ENCODE data around the gene SYT8. TPM values are rescaled to one million over a fixed set of nuclear protein-coding genes. Genes with fewer than 3 reads are reported as not detected.

Gene SYT8
- not detected for total RNA-seq

DNA sequence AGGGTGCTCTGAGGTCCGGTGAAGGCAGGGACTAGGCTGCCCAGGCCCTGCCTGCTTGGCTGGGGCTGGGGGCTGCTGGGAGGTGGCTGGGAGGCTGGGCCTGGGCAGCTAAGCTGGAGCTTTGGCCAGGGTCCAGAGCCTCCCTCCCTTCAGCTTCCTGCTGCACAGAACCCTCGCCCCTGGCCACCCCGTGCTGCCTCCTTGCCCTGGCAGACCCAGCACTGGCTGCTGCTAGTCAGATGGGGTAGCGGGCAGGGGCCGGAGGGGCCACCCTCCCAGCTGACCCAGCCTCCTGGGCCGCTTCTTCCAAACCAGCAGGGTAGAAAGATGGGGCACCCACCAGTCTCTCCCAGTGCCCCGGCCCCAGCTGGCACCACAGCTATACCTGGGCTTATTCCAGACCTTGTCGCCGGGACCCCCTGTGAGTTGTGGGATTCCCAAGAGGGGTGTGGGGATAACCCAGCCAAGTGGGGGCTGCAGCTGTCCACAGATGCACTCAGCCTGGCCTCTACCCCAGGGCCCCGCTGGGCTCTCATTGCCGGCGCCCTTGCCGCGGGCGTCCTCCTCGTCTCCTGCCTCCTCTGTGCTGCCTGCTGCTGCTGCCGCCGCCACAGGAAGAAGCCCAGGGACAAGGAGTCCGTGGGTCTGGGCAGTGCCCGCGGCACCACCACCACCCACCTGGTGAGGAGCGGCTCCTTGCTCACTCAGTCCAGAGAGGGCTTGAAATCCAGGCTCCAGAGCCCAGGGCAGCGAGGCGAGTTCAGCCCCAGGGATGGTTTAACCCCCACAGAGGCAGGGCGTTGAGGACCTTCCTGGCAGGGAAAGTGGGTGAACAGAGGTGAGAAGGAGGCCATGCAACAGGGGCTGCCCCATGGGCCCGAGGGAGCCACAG, at the start of gene SYT8:
SYT8 (plus strand) TSS at position 212 of the 892 bp plus-strand sequence; CDS start at position 328, 116 bp downstream.
- no peak within 1 kb of the TSS for H3K4me3 ChIP-seq
- no peak for DNase-seq (ENCODE audit: extremely low spot score)
- WGBS: 94% methylated on average over 5 of the region's 26 CpGs
- intact Hi-C loops (cut with DNase I): loop anchor here (5.0 kb wide), 1 partner anchor 317 kb away; no protein-coding TSS in a partner anchor
- no peaks in the 10 kb centered on the region for H3K9me3 ChIP-seq
- no peaks in the 10 kb centered on the region for H3K36me3 ChIP-seq
- H3K27me3 ChIP-seq: peaks cover 0 to 36% (median 0%) of the 10 kb centered on the region in 4 donors
- peaks cover 11 to 32% (median 17%) of the 10 kb centered on the region in 4 donors for H3K4me1 ChIP-seq
- TF ChIP-seq CTCF (IDR thresholded peaks at IDR 0.05): no peak
- no peak for TF ChIP-seq POLR2AphosphoS5 (IDR thresholded peaks at IDR 0.05)
- no peak for TF ChIP-seq POLR2A (IDR thresholded peaks at IDR 0.05; ENCODE audit: low read depth)
- TF ChIP-seq EP300 (IDR thresholded peaks at IDR 0.05): no peak
- H3K27ac ChIP-seq (replicated peaks in 1 of 4): no peak within 1 kb of the TSS

DNA sequence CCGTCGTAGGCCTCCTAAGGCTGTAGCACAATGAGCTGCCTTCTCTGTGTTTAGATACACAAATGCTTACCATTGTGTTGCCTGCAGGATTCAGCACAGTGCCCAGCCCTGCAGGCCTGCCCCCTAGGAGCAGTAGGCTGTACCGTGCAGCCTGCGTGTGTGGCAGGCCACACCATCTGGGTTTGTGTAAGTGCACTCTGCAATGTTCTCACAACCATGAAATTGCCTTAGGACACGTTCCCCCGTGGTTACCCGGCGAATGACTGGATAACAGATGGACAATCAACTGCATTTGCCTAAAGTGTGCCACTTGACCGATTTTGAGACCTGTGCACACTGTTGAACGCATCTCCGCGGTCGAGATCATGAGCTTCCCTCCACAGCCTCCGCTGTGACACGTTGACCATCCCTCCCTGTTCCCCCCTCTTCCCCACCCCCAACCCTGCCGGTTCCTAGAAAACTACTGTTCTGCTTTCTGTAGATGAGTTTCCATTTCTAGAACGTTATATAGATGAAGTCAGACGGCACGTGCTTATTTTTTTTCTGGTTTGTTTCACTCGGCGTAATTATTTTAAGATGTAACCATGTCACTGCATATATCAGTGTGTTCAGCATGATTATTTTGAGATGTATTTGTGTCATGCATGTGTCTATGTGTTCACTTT, 48.9 kb upstream of the SYT8 start:
- Histone ChIP-seq H3K4me3 (no peak overlapping the region), H3K27me3 (peaks cover 0 to 21% (median 0%) of the 10 kb centered on the region in 4 donors), H3K27ac (replicated peaks in 1 of 4) (no peak overlapping the region), H3K36me3 (no peaks in the 10 kb centered on the region), H3K9me3 (peaks cover 0 to 6% (median 0%) of the 10 kb centered on the region in 4 donors), H3K4me1 (peaks cover 0 to 6% (median 1%) of the 10 kb centered on the region in 4 donors)
- no peak for TF ChIP-seq POLR2A (IDR thresholded peaks at IDR 0.05; ENCODE audit: low read depth)
- TF ChIP-seq EP300 (IDR thresholded peaks at IDR 0.05): no peak
- TF ChIP-seq CTCF (IDR thresholded peaks at IDR 0.05): no peak
- no peak for TF ChIP-seq POLR2AphosphoS5 (IDR thresholded peaks at IDR 0.05)
- intact Hi-C loops (cut with DNase I): no loop called here
- DNase-seq (ENCODE audit: extremely low spot score): no peak
- 72% methylated on average over 21 of the region's 21 CpGs for WGBS

DNA sequence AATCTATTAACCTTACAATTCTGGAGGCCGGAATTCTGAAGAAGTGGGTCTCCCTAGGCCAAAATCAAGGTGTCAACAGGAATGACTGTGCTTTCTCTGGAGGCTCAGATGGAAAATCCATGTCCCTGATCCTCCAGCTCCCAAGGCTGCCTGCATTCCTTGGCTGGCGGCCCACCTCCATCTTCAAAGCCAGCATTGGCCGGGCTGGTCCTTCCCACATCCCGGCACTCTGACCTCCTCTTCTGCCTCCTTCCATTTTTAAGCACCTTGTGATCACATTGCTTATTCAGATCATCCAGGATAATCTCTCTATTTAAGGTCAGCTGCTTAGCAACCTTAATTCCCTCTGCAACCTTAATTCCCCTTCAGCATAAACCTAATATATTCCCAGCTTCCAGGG, 48.3 kb upstream of the SYT8 start:
- no peak overlapping the region for H3K4me3 ChIP-seq
- TF ChIP-seq POLR2A (IDR thresholded peaks at IDR 0.05; ENCODE audit: low read depth) (no peak), CTCF (IDR thresholded peaks at IDR 0.05) (no peak), POLR2AphosphoS5 (IDR thresholded peaks at IDR 0.05) (no peak), EP300 (IDR thresholded peaks at IDR 0.05) (no peak)
- H3K36me3 ChIP-seq: no peaks in the 10 kb centered on the region
- peaks cover 0 to 24% (median 0%) of the 10 kb centered on the region in 4 donors for H3K27me3 ChIP-seq
- no peak overlapping the region for H3K27ac ChIP-seq (replicated peaks in 1 of 4)
- peaks cover 0 to 3% (median 1%) of the 10 kb centered on the region in 4 donors for H3K4me1 ChIP-seq
- 89% methylated on average over 4 of the region's 4 CpGs for WGBS
- no peak for DNase-seq (ENCODE audit: extremely low spot score)
- intact Hi-C loops (cut with DNase I): no loop called here
- peaks cover 0 to 6% (median 0%) of the 10 kb centered on the region in 4 donors for H3K9me3 ChIP-seq

GRCh38 chr11:1791912-1792311, 42.9 kb upstream of the SYT8 start:
- WGBS: 83% methylated on average over 6 of the region's 6 CpGs
- peaks cover 0 to 38% (median 0%) of the 10 kb centered on the region in 4 donors for H3K27me3 ChIP-seq
- DNase-seq (ENCODE audit: extremely low spot score): no peak
- no peak overlapping the region for H3K4me3 ChIP-seq
- H3K36me3 ChIP-seq: no peaks in the 10 kb centered on the region
- TF ChIP-seq EP300 (IDR thresholded peaks at IDR 0.05) (no peak), CTCF (IDR thresholded peaks at IDR 0.05) (no peak), POLR2AphosphoS5 (IDR thresholded peaks at IDR 0.05) (no peak), POLR2A (IDR thresholded peaks at IDR 0.05; ENCODE audit: low read depth) (no peak)
- no peaks in the 10 kb centered on the region for H3K4me1 ChIP-seq
- H3K9me3 ChIP-seq: peaks cover 0 to 6% (median 0%) of the 10 kb centered on the region in 4 donors
- no peak overlapping the region for H3K27ac ChIP-seq (replicated peaks in 1 of 4)
- intact Hi-C loops (cut with DNase I): no loop called here
